ENCODE results near the gene GCH1. TPM values are rescaled to one million over a fixed set of nuclear protein-coding genes. Genes with fewer than 3 reads are reported as not detected.

The GCH1 gene
- polyA plus RNA-seq, 3 donors = 55.3 to 68.6 (median 63.3) TPM

- Histone ChIP-seq H2AFZ (ENCODE audit: insufficient read depth, low read depth, low read length, poor library complexity, severe bottlenecking) (no peak overlapping the region), H3K27ac (ENCODE audit: low read depth in 1 of 2, low read length in 2 of 2) (no peak overlapping the region), H3K4me1 (ENCODE audit: control insufficient read depth in 1 of 2, insufficient read depth in 2 of 2, low read length in 2 of 2) (peaks cover 0 to 3% of the 10 kb centered on the region in 2 donors), H4K20me1 (ENCODE audit: insufficient read depth, low read length) (no peaks in the 10 kb centered on the region), H3K4me2 (replicated peaks; ENCODE audit: extremely low read depth, low read length, poor library complexity, severe bottlenecking) (no peak overlapping the region), H3K9me3 (replicated peaks in 1 of 2; ENCODE audit: control insufficient read depth in 1 of 2, insufficient read depth in 1 of 2, low read length in 2 of 2) (no peaks in the 10 kb centered on the region), H3K79me2 (ENCODE audit: insufficient read depth, low read length) (no peaks in the 10 kb centered on the region), H3K9ac (ENCODE audit: insufficient read depth, low read length, poor library complexity, severe bottlenecking) (no peak overlapping the region), H3K27me3 (ENCODE audit: control insufficient read depth in 2 of 2, insufficient read depth in 2 of 2, low read length in 2 of 2) (no peaks in the 10 kb centered on the region), H3K4me3 (replicated peaks in 1 of 3; ENCODE audit: low read depth in 2 of 3, low read length in 3 of 3) (no peak overlapping the region), H3K36me3 (replicated peaks in 1 of 2; ENCODE audit: control insufficient read depth in 1 of 2, insufficient read depth in 2 of 2, low read length in 2 of 2) (no peaks in the 10 kb centered on the region)
- H3K27ac Mint-ChIP-seq = no peak overlapping the region
- H3K27me3 Mint-ChIP-seq (ENCODE audit: low read depth in 3 of 3) = peaks cover 0 to 2% (median 2%) of the 10 kb centered on the region in 3 donors
- no peak overlapping the region for H3K4me3 Mint-ChIP-seq
- peaks cover 7% of the 10 kb centered on the region for H3K4me1 Mint-ChIP-seq
- DNase-seq = no peak
- WGBS (ENCODE audit: insufficient coverage) = no CpG with 5 or more reads among the region's 1 CpG
- no peak for TF ChIP-seq CTCF (IDR thresholded peaks at IDR 0.05)
- H3K36me3 Mint-ChIP-seq = no peaks in the 10 kb centered on the region
- no peaks in the 10 kb centered on the region for H3K9me3 Mint-ChIP-seq
- intact Hi-C loops (cut with micrococcal nuclease) = no loop called here
These were observed 86.2 kb downstream of the GCH1 start for GRCh38 chr14:54816450-54816849.

GRCh38 chr14:54815515-54815914, 87.1 kb downstream of the GCH1 start:
- Mint-ChIP-seq H3K27me3 (ENCODE audit: low read depth in 3 of 3) (peaks cover 0 to 2% (median 2%) of the 10 kb centered on the region in 3 donors), H3K27ac (no peak overlapping the region), H3K9me3 (no peaks in the 10 kb centered on the region), H3K4me1 (peaks cover 7% of the 10 kb centered on the region), H3K36me3 (no peaks in the 10 kb centered on the region), H3K4me3 (no peak overlapping the region)
- no peak for DNase-seq
- Histone ChIP-seq H3K79me2 (ENCODE audit: insufficient read depth, low read length) (no peaks in the 10 kb centered on the region), H3K4me1 (ENCODE audit: control insufficient read depth in 1 of 2, insufficient read depth in 2 of 2, low read length in 2 of 2) (peaks cover 0 to 3% of the 10 kb centered on the region in 2 donors), H3K9ac (ENCODE audit: insufficient read depth, low read length, poor library complexity, severe bottlenecking) (no peak overlapping the region), H3K27ac (ENCODE audit: low read depth in 1 of 2, low read length in 2 of 2) (no peak overlapping the region), H3K27me3 (ENCODE audit: control insufficient read depth in 2 of 2, insufficient read depth in 2 of 2, low read length in 2 of 2) (no peaks in the 10 kb centered on the region), H4K20me1 (ENCODE audit: insufficient read depth, low read length) (no peaks in the 10 kb centered on the region), H3K36me3 (replicated peaks in 1 of 2; ENCODE audit: control insufficient read depth in 1 of 2, insufficient read depth in 2 of 2, low read length in 2 of 2) (no peaks in the 10 kb centered on the region), H3K4me3 (replicated peaks in 1 of 3; ENCODE audit: low read depth in 2 of 3, low read length in 3 of 3) (no peak overlapping the region), H2AFZ (ENCODE audit: insufficient read depth, low read depth, low read length, poor library complexity, severe bottlenecking) (no peak overlapping the region), H3K4me2 (replicated peaks; ENCODE audit: extremely low read depth, low read length, poor library complexity, severe bottlenecking) (no peak overlapping the region), H3K9me3 (replicated peaks in 1 of 2; ENCODE audit: control insufficient read depth in 1 of 2, insufficient read depth in 1 of 2, low read length in 2 of 2) (no peaks in the 10 kb centered on the region)
- intact Hi-C loops (cut with micrococcal nuclease) = no loop called here
- 79% methylated on average over 3 of the region's 6 CpGs for WGBS (ENCODE audit: insufficient coverage)
- no peak for TF ChIP-seq CTCF (IDR thresholded peaks at IDR 0.05)
